Measurements from ENCODE around the gene PHLDB1. TPM values are rescaled to one million over a fixed set of nuclear protein-coding genes. Genes with fewer than 3 reads are reported as not detected.

Gene PHLDB1
- polyA plus RNA-seq, 1 donor = 155 TPM

- no peak for DNase-seq
Measured at GRCh38 chr11:118639899-118640298, 32.5 kb downstream of the PHLDB1 start.

- no peak for DNase-seq
Measured at GRCh38 chr11:118640332-118641154, 33.1 kb downstream of the PHLDB1 start.

GRCh38 chr11:118641397-118642019, 34.1 kb downstream of the PHLDB1 start:
- DNase-seq = no peak

- no peak for DNase-seq
Measured at GRCh38 chr11:118643142-118643994, 36.0 kb downstream of the PHLDB1 start.

- DNase-seq = no peak
Measured at GRCh38 chr11:118643995-118644345, 36.6 kb downstream of the PHLDB1 start.

- no peak for DNase-seq
Measured at GRCh38 chr11:118644496-118644895, 37.1 kb downstream of the PHLDB1 start.

- DNase-seq = no peak
Measured at GRCh38 chr11:118645066-118645715, 37.8 kb downstream of the PHLDB1 start.

- DNase-seq = no peak
Measured at GRCh38 chr11:118646393-118646792, 39.0 kb downstream of the PHLDB1 start.

- DNase-seq = no peak
Measured at GRCh38 chr11:118648291-118648690, 40.9 kb downstream of the PHLDB1 start.

GRCh38 chr11:118649941-118650340, 42.5 kb downstream of the PHLDB1 start:
- no peak for DNase-seq

- no peak for DNase-seq
Measured at GRCh38 chr11:118650366-118650765, 43.0 kb downstream of the PHLDB1 start.

GRCh38 chr11:118651820-118652219, 44.4 kb downstream of the PHLDB1 start:
- no peak for DNase-seq

GRCh38 chr11:118652681-118653181, 45.3 kb downstream of the PHLDB1 start:
- no peak for DNase-seq

- DNase-seq = no peak
Measured at GRCh38 chr11:118653684-118654390, 46.4 kb downstream of the PHLDB1 start.

- DNase-seq = no peak
Measured at GRCh38 chr11:118655486-118656190, 48.2 kb downstream of the PHLDB1 start.

- no peak for DNase-seq
Measured at GRCh38 chr11:118656563-118657165, 49.2 kb downstream of the PHLDB1 start.

GRCh38 chr11:118657238-118657637, 49.8 kb downstream of the PHLDB1 start:
- no peak for DNase-seq

- DNase-seq = no peak
Measured at GRCh38 chr11:118657709-118658428, 50.5 kb downstream of the PHLDB1 start.

Data from left kidney (tissue), 2 donors.